Esophagus squamous epithelium (tissue), 5 donors: Measurements from ENCODE around the gene GBE1. TPM values are rescaled to one million over a fixed set of nuclear protein-coding genes. Genes with fewer than 3 reads are reported as not detected.

Source experiments
- DNase-seq: peaks from one replicate; lab custom pipeline; 2025; lab: John Stamatoyannopoulos, UW
- H3K27ac ChIP-seq, 4 donors: fragments of 200-600 bp; sonication (generic); one replicate each; pipeline ENCODE4 v1.5.1; 2016 to 2019; ENCODE audit warnings: mild to moderate bottlenecking in 1 of 4
- H3K27me3 ChIP-seq, 4 donors: fragments of 200-600 bp; sonication (generic); 1 replicate in 3 of 4; 2 replicates in 1 of 4; pipeline versions ENCODE4 v1.5.1 to v1.6.0; 2017 to 2021; ENCODE audit warnings: antibody characterized with exemption in 1 of 4
- H3K36me3 ChIP-seq, 3 donors: fragments of 200-600 bp; sonication (generic); one replicate each; pipeline ENCODE4 v1.5.1; 2016 to 2019
- H3K4me1 ChIP-seq, 3 donors: fragments of 200-600 bp; sonication (generic); one replicate each; pipeline ENCODE4 v1.5.1; 2017 to 2019
- H3K4me3 ChIP-seq, 4 donors: fragments of 200-600 bp; sonication (generic); 1 replicate in 3 of 4; 2 replicates in 1 of 4; pipeline ENCODE4 v1.5.1; 2016 to 2019; ENCODE audit warnings: mild to moderate bottlenecking in 2 of 4, moderate library complexity in 1 of 4
- H3K9me3 ChIP-seq, 3 donors: fragments of 200-600 bp; sonication (generic); one replicate each; pipeline ENCODE4 v1.5.1; 2016 to 2019
- CTCF ChIP-seq, 6 experiments: fragments of 450-650 bp in 4 of 6; fragments of 200-600 bp in 2 of 6; sonication (generic) in 2 of 6; IDR thresholded peaks; one replicate each; pipeline ENCODE4 v1.5.1; 2016 to 2019; ENCODE audit warnings: antibody characterized with exemption in 6 of 6, mild to moderate bottlenecking in 4 of 6, moderate library complexity in 4 of 6
- POLR2A ChIP-seq, 4 donors: fragments of 450-650 bp; IDR thresholded peaks; one replicate each; pipeline ENCODE4 v1.6.1; 2017; ENCODE audit warnings: antibody characterized with exemption in 4 of 4, mild to moderate bottlenecking in 4 of 4, moderate library complexity in 3 of 4
- WGBS, 2 donors: methylation state at CpG; one replicate each; pipeline ENCODE4 v1.1.5; 2018; 5-methylcytosine and 5-hydroxymethylcytosine counted together
- intact Hi-C: fragments of 100-400 bp; cut with DNase I; formaldehyde crosslinking; loops from one replicate; pipeline ENCODE4 v1.15.0; 2022
- total RNA-seq, 4 donors: library from RNA; depleted of rRNA; stranded (reverse); fragments of >200 nt; gene quantifications; one replicate each; pipeline ENCODE4 v1.1.0, GENCODE V29; 2016
- donor health status: DM: yes; HTN: yes; CAD: no.

GBE1 gene
- total RNA-seq, 4 donors from 2014 or later, result 19.2 to 37.2 (median 29.7) TPM

DNA sequence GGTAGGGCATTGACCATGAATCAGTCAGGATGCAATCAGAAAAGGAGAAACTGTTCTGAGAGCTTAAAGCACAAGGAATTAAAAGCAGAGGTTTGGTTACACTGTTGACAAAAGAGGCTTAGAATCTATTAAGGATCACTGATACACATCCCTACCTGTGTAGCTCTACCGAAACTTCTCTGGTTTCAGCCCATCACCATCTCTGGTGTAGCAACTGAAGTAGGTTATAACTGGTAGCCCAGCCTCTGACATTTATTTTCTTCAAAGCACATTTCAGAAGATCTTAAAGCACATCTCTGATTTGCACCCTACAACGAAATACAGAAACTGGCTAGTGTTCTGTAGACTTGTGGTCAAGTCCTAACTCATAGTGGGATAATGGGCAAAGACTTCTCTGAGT lies 283.7 kb downstream of the GBE1 start:
- Histone ChIP-seq H3K27ac (no peak overlapping the region), H3K4me1 (no peaks in the 10 kb centered on the region), H3K4me3 (no peak overlapping the region), H3K9me3 (no peaks in the 10 kb centered on the region), H3K36me3 (no peaks in the 10 kb centered on the region), H3K27me3 (no peaks in the 10 kb centered on the region)
- TF ChIP-seq CTCF (IDR thresholded peaks at IDR 0.05) (no peak), POLR2A (IDR thresholded peaks at IDR 0.05) (no peak)
- no peak for DNase-seq
- intact Hi-C loops, result no loop called here
- 80 to 86% methylated on average over 2 of the region's 2 CpGs for WGBS, 2 donors

DNA sequence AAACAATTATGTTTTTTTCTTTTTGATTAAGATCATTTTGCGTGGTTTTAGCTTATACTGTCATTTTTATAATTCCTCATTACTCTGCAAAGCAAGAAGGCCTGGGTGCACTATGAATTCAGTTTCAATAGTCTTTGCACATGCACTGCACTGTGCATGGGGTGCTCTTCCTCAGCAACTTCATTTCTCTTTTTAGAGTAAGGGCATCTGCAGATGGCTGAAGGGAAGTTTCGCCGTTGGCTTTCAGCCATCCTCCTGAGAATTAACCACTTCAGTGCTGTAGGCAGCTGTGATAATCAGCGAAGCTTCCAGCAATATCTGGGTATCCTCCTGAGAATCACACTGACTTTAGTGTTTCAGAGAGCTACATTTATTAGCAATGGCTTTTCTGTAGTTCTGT lies 284.8 kb downstream of the GBE1 start:
- no peak for TF ChIP-seq POLR2A (IDR thresholded peaks at IDR 0.05)
- TF ChIP-seq CTCF (IDR thresholded peaks at IDR 0.05), result no peak
- Histone ChIP-seq H3K27ac (no peak overlapping the region), H3K4me3 (no peak overlapping the region), H3K36me3 (no peaks in the 10 kb centered on the region), H3K4me1 (no peaks in the 10 kb centered on the region), H3K9me3 (no peaks in the 10 kb centered on the region), H3K27me3 (no peaks in the 10 kb centered on the region)
- intact Hi-C loops, result no loop called here
- 44 to 53% methylated on average over 4 of the region's 4 CpGs for WGBS, 2 donors
- no peak for DNase-seq

GRCh38 chr3:81472600-81473362 lies 288.7 kb downstream of the GBE1 start:
- no peak for TF ChIP-seq POLR2A (IDR thresholded peaks at IDR 0.05)
- no peak for TF ChIP-seq CTCF (IDR thresholded peaks at IDR 0.05)
- no peak overlapping the region for H3K27ac ChIP-seq
- H3K36me3 ChIP-seq, result no peaks in the 10 kb centered on the region
- no peaks in the 10 kb centered on the region for H3K27me3 ChIP-seq
- H3K4me1 ChIP-seq, result no peaks in the 10 kb centered on the region
- no peaks in the 10 kb centered on the region for H3K9me3 ChIP-seq
- no peak overlapping the region for H3K4me3 ChIP-seq
- no peak for DNase-seq
- intact Hi-C loops, result no loop called here
- 65 to 66% methylated on average over 6 of the region's 6 CpGs for WGBS, 2 donors

DNA sequence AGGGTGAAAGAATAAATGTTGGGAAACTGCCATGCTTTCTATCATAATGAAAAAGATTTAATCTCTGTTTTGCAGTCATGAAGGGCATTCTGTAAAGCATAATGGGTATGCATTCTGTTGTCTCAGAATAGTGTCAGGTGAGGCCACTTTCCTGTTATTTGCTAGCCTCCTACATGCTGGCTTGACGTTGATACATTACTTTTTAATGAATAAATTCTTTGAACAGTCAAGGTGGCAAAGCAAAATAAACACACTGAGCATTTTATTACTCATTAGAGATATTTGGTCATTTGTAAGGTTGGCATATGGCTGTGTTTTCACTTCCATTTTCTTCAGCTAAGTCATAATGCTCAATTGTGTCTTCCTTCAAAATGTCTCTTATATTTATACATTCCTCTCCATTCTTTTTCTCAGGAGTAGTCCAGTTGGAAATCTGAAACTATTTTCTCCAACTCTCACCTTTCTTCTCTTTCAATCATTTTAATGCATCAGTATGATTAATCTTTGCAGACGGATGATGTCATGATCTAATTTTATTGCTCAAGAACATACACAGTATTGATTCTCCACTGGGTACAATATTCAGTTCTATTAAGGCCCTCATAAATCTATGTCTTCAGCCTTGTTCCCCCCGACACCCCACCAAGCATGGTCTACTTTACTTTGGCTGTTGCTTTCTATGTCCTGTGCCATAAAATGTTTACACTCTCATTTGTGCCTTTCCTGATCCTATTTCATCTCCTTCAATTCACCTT lies 290.7 kb downstream of the GBE1 start:
- Histone ChIP-seq H3K9me3 (no peaks in the 10 kb centered on the region), H3K4me3 (no peak overlapping the region), H3K36me3 (no peaks in the 10 kb centered on the region), H3K27me3 (no peaks in the 10 kb centered on the region), H3K4me1 (no peaks in the 10 kb centered on the region), H3K27ac (no peak overlapping the region)
- intact Hi-C loops, result no loop called here
- 60 to 62% methylated on average over 3 of the region's 3 CpGs for WGBS, 2 donors
- TF ChIP-seq CTCF (IDR thresholded peaks at IDR 0.05) (no peak), POLR2A (IDR thresholded peaks at IDR 0.05) (no peak)
- DNase-seq, result no peak

DNA sequence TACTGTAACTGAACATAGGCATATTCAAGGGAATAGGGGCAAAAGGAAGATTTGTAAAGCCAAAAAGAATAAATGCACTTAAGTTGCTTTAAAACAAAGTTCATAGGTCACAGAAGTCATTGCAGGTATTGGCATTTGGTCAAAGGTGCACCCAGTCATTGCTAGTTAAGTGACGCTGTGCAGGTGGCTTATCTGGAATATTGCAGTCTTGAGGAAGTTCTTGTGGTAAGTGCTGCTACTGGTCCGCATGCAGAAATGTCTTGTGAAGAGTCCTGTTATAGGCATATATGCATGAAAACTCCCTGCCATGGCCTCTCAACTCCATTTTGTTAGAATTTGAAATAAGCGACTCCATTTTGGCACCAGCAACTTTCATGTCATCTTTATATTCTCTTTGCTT lies 293.1 kb downstream of the GBE1 start:
- intact Hi-C loops, result no loop called here
- no peaks in the 10 kb centered on the region for H3K4me1 ChIP-seq
- no peak overlapping the region for H3K27ac ChIP-seq
- no peaks in the 10 kb centered on the region for H3K9me3 ChIP-seq
- H3K4me3 ChIP-seq, result no peak overlapping the region
- WGBS, 2 donors, result 88% methylated on average over 3 of the region's 3 CpGs
- no peak for TF ChIP-seq CTCF (IDR thresholded peaks at IDR 0.05)
- no peak for TF ChIP-seq POLR2A (IDR thresholded peaks at IDR 0.05)
- H3K27me3 ChIP-seq, result no peaks in the 10 kb centered on the region
- no peaks in the 10 kb centered on the region for H3K36me3 ChIP-seq
- no peak for DNase-seq
